Esophagus (tissue), 2 donors: ENCODE data around the gene CHN2. TPM values are rescaled to one million over a fixed set of nuclear protein-coding genes. Genes with fewer than 3 reads are reported as not detected.

ENCODE experiments used
- H3K27ac ChIP-seq, 2 donors: one replicate each; pipeline ENCODE4 v1.5.1; 2013; ENCODE audit warnings: low read depth in 2 of 2, mild to moderate bottlenecking in 2 of 2, inconsistent platforms in 1 of 2, low read length in 1 of 2, moderate library complexity in 1 of 2
- H3K27me3 ChIP-seq, 2 donors: one replicate each; pipeline ENCODE4 v1.6.1; 2013; ENCODE audit warnings: low read length in 2 of 2, control low read depth in 1 of 2, mild to moderate bottlenecking in 1 of 2; ENCODE audit not compliant: insufficient read depth in 2 of 2, control insufficient read depth in 1 of 2
- H3K36me3 ChIP-seq, 2 donors: one replicate each; pipeline ENCODE4 v1.6.1; 2013; ENCODE audit warnings: low read length in 1 of 2; ENCODE audit not compliant: control insufficient read depth in 2 of 2, insufficient read depth in 2 of 2
- H3K4me1 ChIP-seq, 2 donors: one replicate each; pipeline ENCODE4 v1.6.1; 2013; ENCODE audit warnings: low read length in 1 of 2; ENCODE audit not compliant: control insufficient read depth in 2 of 2, insufficient read depth in 2 of 2
- H3K4me3 ChIP-seq, 2 donors: one replicate each; pipeline ENCODE4 v1.5.1; 2013; ENCODE audit warnings: low read length in 2 of 2, mild to moderate bottlenecking in 2 of 2, low read depth in 1 of 2, moderate library complexity in 1 of 2
- H3K9me3 ChIP-seq, 2 donors: one replicate each; pipeline ENCODE4 v1.6.1; 2013; ENCODE audit warnings: mild to moderate bottlenecking in 2 of 2, low read depth in 1 of 2, low read length in 1 of 2, moderate library complexity in 1 of 2; ENCODE audit not compliant: control insufficient read depth in 2 of 2, insufficient read depth in 1 of 2
- WGBS, 2 donors: extraction: QIAGEN DNeasy Blood & Tissue Kit; methylation state at CpG; one replicate each; pipeline ENCODE4 v1.1.7; 2013; 5-methylcytosine and 5-hydroxymethylcytosine counted together
- polyA plus RNA-seq, 2 donors: library from polyadenylated mRNA; stranded (reverse); fragments of 200-250 nt; gene quantifications; one replicate each; pipeline ENCODE4 v1.2.3, GENCODE V29; 2013
- donor health status: healthy with polysubstance abuse.
- donor health status: Bipolar disorder and iron deficiency.

CHN2 gene
- polyA plus RNA-seq, 2 donors, result 0.92 to 1.5 TPM

DNA sequence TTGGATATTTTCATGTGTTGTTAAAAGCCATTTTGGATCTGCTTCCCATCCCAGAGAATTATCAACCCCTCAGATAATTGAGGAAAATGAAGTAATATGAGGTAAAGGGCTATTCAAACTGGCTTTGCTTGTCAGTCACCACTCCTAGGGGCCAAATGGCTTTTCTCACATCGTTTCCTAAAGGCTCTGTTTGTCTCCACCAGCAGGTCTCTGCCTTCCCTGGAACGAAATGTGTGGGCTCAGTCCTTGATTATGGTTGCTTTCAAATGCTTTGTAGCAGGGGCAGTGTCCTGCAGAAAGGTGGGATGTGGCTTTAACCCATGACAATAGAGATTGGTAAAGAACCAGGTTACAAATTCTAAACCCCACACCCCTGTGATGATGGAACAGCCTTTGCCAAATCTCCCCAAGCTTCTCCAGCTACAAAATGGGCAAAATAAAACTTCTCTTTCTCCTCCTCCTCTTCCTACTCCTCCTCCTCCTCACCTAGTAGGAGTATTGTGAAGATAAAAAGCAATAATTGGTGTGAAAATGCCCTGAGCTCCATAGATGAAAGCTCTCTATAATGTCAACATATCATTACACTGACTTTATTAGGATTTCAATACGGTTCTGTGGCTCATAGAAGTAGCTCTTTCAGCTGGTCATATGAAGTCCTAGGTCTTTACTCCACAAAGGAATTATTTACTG lies 127.6 kb downstream of the CHN2 start:
- WGBS, 2 donors, result 78 to 90% methylated on average over 3 of the region's 3 CpGs
- H3K36me3 ChIP-seq, result peaks cover 0 to 2% of the 10 kb centered on the region in 2 donors
- H3K4me1 ChIP-seq, result no peaks in the 10 kb centered on the region
- no peak overlapping the region for H3K27ac ChIP-seq
- no peaks in the 10 kb centered on the region for H3K9me3 ChIP-seq
- no peaks in the 10 kb centered on the region for H3K27me3 ChIP-seq
- no peak overlapping the region for H3K4me3 ChIP-seq

DNA sequence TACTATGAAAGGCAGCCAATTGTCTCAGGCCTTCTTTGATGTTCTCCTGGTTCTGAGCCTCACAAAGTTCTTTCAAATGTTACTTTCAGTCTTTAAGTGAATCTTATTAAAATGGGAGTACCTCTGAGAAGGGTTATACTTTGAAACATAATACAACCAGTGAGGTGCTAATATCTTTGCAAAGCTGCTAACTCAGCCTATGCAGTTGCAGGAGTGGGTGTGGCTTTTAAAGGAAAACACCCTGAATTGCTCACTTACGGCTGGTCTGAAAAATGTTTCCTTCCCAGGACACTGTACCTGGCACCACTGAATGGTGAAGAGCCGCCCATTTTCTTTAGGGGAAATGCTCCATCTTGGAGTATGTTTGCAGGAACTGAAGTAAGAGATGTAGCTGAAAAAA lies 130.9 kb downstream of the CHN2 start:
- no peak overlapping the region for H3K4me3 ChIP-seq
- WGBS, 2 donors, result 77 to 82% methylated on average over 2 of the region's 2 CpGs
- peaks cover 0 to 2% of the 10 kb centered on the region in 2 donors for H3K36me3 ChIP-seq
- H3K9me3 ChIP-seq, result no peaks in the 10 kb centered on the region
- H3K27me3 ChIP-seq, result no peaks in the 10 kb centered on the region
- H3K27ac ChIP-seq, result no peak overlapping the region
- H3K4me1 ChIP-seq, result no peaks in the 10 kb centered on the region

DNA sequence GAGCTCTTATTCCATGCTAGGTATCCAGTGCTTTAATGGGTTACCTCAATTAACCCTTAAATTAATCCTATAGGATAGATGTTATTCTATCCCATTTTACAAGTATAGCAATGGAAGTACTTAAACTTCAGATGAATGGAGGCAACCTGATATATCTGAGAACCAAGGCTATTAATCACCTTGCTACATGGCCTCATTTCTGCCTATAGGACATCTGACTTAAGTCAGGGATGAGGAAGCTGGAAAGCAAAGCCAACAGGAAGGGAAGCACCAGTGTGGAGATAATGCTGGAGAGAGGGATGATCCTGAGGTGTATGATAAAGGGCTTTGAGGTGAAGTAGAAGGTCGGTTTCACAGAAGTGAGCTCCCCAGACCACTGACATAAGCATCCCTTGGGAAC lies 132.3 kb downstream of the CHN2 start:
- H3K9me3 ChIP-seq, result no peaks in the 10 kb centered on the region
- peaks cover 0 to 2% of the 10 kb centered on the region in 2 donors for H3K36me3 ChIP-seq
- H3K4me1 ChIP-seq, result no peaks in the 10 kb centered on the region
- no peak overlapping the region for H3K27ac ChIP-seq
- no peaks in the 10 kb centered on the region for H3K27me3 ChIP-seq
- no peak overlapping the region for H3K4me3 ChIP-seq
- WGBS, 2 donors, result 91 to 100% methylated on average over 1 of the region's 1 CpG

DNA sequence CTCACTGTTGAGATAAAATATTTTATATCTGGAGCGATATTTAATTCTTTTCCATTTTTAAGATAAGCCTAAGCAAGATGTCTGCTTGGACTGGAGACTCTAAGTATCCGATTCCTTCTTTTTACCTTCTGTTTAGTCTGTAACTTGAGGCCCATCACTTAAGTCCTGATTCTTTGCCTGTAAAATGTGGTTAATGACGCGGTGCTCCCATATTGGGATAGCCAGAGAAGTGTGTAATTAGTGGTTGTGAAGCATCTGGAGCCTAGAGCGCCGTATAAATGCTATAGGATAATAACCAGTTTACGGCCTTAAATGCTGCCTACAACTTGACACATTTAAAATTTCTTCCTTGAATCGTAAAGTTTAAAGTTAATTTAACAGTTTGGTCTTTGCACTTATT lies 132.9 kb downstream of the CHN2 start:
- H3K27ac ChIP-seq, result no peak overlapping the region
- H3K27me3 ChIP-seq, result no peaks in the 10 kb centered on the region
- WGBS, 2 donors, result 95 to 97% methylated on average over 8 of the region's 8 CpGs
- no peaks in the 10 kb centered on the region for H3K9me3 ChIP-seq
- peaks cover 0 to 2% of the 10 kb centered on the region in 2 donors for H3K36me3 ChIP-seq
- H3K4me3 ChIP-seq, result no peak overlapping the region
- no peaks in the 10 kb centered on the region for H3K4me1 ChIP-seq

DNA sequence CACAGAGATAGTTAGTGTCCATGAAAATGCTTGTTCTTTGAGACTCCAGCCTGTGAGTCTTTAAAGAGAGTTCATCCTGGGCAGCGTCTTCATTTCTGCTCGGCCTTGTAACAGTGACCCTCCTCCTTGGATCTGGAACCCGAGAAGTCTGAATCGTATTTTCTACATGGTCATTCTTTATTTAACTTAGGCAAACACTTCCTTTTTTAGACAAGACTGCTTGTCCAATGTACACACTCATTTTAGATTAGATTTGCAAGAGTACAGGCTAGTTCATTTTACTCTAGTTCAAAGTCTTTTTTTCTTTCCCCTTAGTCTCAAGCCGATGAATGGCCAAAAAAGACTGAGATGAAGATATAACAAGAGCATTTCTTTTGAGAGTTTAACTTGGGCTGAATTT lies 133.5 kb downstream of the CHN2 start:
- Histone ChIP-seq H3K36me3 (peaks cover 0 to 2% of the 10 kb centered on the region in 2 donors), H3K9me3 (no peaks in the 10 kb centered on the region), H3K4me1 (no peaks in the 10 kb centered on the region), H3K27me3 (no peaks in the 10 kb centered on the region), H3K27ac (no peak overlapping the region), H3K4me3 (no peak overlapping the region)
- WGBS, 2 donors, result 51 to 64% methylated on average over 5 of the region's 5 CpGs

DNA sequence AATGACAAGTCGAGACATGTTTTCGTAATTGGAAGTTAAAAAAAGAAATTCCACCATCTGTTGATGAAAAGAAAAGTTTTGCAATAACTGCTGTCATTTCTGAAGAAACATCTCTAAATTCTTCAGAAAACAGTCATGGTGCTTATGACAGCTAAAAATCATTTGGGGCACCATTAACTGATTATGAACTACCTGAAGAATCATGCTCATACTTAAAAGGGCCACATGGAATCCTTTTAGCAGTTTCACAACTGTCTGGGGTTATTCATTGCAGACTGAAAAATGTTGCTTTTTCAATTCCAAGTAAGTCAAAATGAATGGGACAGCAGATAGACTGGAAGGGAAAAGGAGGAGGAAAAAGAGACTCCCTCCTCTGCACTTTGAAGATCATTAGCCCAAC lies 134.2 kb downstream of the CHN2 start:
- H3K27ac ChIP-seq, result no peak overlapping the region
- no peaks in the 10 kb centered on the region for H3K27me3 ChIP-seq
- WGBS, 2 donors, result 48 to 60% methylated on average over 2 of the region's 2 CpGs
- no peak overlapping the region for H3K4me3 ChIP-seq
- H3K9me3 ChIP-seq, result no peaks in the 10 kb centered on the region
- H3K4me1 ChIP-seq, result no peaks in the 10 kb centered on the region
- H3K36me3 ChIP-seq, result peaks cover 0 to 2% of the 10 kb centered on the region in 2 donors

DNA sequence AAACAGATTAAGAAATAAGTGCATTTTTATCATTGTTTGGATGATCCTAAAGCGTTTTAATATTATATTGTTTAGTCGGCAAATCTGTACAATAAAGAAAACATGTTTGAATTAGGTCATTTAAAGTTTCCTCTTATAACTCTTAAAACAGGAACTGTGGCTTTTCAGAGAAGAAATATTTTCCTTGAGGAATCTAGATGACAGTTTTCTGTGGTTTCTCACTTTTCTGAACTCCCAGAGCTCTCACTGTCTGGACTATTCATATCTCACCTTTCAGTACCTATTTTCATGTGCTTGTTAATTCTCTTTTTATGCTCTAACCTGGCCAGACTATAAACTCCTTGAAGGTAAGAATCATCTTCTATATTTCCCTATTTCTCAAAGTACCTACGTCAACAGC lies 135.1 kb downstream of the CHN2 start:
- no peak overlapping the region for H3K4me3 ChIP-seq
- peaks cover 0 to 2% of the 10 kb centered on the region in 2 donors for H3K36me3 ChIP-seq
- no peaks in the 10 kb centered on the region for H3K27me3 ChIP-seq
- H3K27ac ChIP-seq, result no peak overlapping the region
- H3K4me1 ChIP-seq, result no peaks in the 10 kb centered on the region
- WGBS, 2 donors, result 61 to 71% methylated on average over 3 of the region's 3 CpGs
- H3K9me3 ChIP-seq, result peaks cover 0 to 1% of the 10 kb centered on the region in 2 donors

DNA sequence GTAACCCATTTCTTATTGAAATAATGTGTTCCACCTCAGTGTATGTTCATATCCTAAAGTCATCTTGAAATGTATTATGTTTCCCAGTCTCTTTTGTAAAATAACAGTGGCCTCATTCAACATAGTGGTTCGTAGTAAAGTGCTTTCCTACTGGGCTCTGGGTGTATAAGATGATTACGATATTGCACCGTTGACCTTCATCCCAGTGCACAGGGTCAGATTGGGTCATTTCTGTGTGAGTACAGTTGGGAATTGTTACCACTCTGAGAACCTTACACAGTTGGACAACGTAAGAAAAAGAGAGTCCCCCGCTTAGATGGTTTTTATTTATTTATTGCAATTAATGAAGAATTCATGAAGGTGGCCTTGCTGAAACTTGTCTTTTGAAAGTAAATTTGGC lies 135.6 kb downstream of the CHN2 start:
- H3K4me1 ChIP-seq, result no peaks in the 10 kb centered on the region
- peaks cover 0 to 2% of the 10 kb centered on the region in 2 donors for H3K9me3 ChIP-seq
- H3K36me3 ChIP-seq, result peaks cover 0 to 2% of the 10 kb centered on the region in 2 donors
- H3K4me3 ChIP-seq, result no peak overlapping the region
- no peaks in the 10 kb centered on the region for H3K27me3 ChIP-seq
- H3K27ac ChIP-seq, result no peak overlapping the region
- WGBS, 2 donors, result 84 to 89% methylated on average over 5 of the region's 5 CpGs

DNA sequence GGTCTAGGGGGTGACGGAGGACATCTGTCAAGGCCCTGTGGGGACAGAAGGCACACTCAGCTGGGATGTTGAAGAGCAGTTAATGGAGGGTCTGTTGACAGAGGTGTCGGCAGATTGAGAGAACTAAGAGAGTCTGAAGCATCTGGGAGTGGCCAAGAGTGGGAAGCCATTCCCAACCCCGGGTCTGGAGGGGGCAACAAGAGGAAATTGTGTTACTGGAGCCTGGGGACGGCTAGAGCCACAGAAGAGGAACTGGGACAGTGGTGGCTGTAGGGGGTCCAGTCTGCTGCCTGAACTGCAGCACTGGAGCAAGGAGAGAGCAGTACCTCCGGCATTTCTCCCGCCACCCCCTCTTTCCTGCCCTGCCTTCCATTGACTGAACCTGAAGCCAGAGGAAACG lies 136.6 kb downstream of the CHN2 start:
- Histone ChIP-seq H3K27ac (no peak overlapping the region), H3K4me3 (no peak overlapping the region), H3K4me1 (no peaks in the 10 kb centered on the region), H3K9me3 (peaks cover 0 to 2% of the 10 kb centered on the region in 2 donors), H3K27me3 (no peaks in the 10 kb centered on the region), H3K36me3 (peaks cover 0 to 2% of the 10 kb centered on the region in 2 donors)
- 80 to 83% methylated on average over 7 of the region's 7 CpGs for WGBS, 2 donors
